Activated CD4-positive, alpha-beta T cell treated with anti-CD3 and anti-CD28 coated beads, Interleukin-2, amount 50 U/mL, for 16 hours (primary cell): ENCODE results near the gene BMP8A.
A peak's percentile ranks its signal among the peaks of the same experiment; 100 is the strongest.
"Not testable (repeated sequence)": the region's sequence is repeated elsewhere in the genome, so short reads cannot be mapped to it uniquely, and the experiment has no call there.

Source experiments
- DNase-seq: peaks from one replicate; pipeline ENCODE4 v3.0.0-alpha.2; 2020

Gene BMP8A

GRCh38 chr1:39491146-39491921, at the start of gene BMP8A:
BMP8A (plus strand) TSS chr1:39491636; CDS start chr1:39491992, 356 bp downstream.
- DNase-seq: peak; percentile 44

DNA sequence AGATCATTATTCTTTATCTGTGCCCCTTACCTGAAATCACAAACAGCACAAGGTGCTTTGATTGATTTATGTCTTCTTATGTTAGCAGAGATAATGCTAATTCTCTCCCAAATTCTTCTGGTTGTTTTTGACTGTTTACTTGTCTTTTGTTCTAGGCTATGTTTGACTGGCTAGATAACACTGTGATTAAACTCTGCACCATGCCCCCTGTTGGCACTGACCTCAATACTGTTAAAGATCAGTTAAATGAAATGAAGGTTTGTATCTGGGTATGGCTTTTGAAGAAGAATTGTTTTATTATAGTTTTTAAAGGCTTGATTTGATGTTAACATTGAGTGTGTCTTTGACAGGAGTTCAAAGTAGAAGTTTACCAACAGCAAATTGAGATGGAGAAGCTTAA, 49.6 kb upstream of the BMP8A start:
- DNase-seq: no peak

- DNase-seq: no peak
Observed at GRCh38 chr1:39445573-39445972, 45.9 kb upstream of the BMP8A start.

DNA sequence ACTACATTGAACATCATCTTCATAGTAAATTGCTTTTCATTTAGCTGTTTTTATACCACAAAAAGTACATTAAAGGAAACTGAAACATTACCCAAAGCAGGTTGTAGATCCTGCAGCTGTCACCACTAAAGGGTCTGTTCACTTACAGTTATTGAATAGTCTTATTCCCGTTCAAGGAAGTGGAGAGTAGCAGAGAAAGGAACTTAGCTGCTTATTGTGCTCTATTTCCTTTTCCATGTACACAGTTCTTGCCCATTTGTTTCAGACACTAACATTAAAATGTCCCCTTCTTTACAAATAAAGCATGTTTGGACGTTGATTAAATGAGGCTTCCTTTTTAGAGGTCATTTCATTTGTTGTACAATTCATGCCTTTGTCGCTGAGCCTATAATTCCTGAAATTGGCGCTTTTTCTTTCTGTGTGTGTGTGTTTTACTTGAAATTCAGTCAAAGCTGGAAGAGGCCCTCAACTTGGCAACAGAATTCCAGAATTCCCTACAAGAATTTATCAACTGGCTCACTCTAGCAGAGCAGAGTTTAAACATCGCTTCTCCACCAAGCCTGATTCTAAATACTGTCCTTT, 44.4 kb upstream of the BMP8A start:
- DNase-seq: no peak

DNA sequence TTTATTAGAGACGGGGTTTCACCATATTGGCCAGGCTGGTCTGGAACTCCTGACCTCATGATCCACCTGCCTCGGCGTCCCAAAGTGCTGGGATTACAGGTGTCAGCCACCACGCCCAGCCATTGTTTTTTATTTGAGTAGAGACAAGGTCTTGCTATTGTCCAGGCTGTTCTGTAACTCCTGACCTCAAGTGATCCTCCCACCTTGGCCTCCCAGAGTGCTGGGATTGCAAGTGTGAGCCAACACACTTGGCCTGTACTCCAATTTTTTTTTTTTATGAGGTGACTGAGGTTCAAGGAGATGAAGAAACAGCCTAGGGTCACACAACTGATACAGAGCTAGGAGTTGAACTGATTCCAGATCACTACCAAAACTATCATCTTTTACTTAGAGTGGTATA, 41.4 kb upstream of the BMP8A start:
- not testable (repeated sequence) for DNase-seq

DNA sequence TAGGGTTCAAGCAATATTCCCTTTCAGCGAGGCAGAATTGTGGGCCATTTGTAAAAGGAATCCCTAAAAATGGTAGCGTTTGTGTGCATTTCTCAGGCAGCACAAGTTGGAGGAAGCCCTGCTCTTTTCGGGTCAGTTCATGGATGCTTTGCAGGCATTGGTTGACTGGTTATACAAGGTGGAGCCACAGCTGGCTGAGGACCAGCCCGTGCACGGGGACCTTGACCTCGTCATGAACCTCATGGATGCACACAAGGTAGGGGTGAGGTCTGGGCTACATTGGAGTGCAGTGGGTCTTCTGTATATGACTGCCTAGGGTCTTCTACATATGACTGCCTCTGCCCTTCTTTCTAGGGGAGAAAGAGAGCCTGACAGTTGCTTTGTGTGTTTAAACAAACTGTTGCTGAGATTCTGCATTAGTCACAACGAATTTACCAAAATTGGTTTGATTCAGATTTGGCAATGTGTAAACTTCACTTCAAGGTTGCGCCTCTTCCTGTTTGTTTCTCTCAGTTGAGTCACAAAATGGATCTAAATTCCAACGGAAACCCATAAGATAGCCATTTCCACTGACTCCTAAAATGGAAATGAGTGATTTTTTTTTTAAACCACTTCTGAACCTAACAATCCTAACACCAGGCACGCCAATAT, 40.4 kb upstream of the BMP8A start:
- no peak for DNase-seq

DNA sequence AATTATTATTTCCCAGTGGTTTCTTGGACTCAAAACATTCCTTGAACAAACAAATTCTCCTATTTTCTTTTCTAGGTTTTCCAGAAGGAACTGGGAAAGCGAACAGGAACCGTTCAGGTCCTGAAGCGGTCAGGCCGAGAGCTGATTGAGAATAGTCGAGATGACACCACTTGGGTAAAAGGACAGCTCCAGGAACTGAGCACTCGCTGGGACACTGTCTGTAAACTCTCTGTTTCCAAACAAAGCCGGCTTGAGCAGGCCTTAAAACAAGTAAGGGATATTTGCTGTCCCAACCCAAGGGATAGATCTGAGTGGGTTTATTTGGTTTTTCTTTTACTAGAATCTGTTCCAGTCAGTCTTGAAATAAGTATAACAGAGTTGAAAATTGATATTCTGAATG, 39.4 kb upstream of the BMP8A start:
- DNase-seq: no peak

GRCh38 chr1:39452540-39452939, 38.9 kb upstream of the BMP8A start:
- no peak for DNase-seq

DNA sequence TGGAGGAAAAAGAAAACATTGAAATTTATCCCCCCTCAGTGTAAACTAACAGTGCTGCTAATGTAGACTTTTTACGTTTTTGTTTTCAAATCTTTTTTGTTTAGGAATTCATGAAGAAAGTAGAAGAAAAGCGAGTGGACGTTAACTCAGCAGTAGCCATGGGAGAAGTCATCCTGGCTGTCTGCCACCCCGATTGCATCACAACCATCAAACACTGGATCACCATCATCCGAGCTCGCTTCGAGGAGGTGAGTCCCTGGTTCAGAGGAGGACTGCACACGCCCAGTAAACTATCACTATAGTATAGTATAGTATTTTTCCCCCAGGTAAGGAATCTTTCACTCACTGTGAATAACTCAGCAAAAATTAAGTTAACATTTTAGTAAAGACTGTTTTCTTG, 37.8 kb upstream of the BMP8A start:
- no peak for DNase-seq

GRCh38 chr1:39458991-39459390, 32.4 kb upstream of the BMP8A start:
- DNase-seq: no peak

- DNase-seq: no peak
Observed at GRCh38 chr1:39462074-39462473, 29.4 kb upstream of the BMP8A start.

GRCh38 chr1:39466413-39467107, 24.9 kb upstream of the BMP8A start:
- no peak for DNase-seq

DNA sequence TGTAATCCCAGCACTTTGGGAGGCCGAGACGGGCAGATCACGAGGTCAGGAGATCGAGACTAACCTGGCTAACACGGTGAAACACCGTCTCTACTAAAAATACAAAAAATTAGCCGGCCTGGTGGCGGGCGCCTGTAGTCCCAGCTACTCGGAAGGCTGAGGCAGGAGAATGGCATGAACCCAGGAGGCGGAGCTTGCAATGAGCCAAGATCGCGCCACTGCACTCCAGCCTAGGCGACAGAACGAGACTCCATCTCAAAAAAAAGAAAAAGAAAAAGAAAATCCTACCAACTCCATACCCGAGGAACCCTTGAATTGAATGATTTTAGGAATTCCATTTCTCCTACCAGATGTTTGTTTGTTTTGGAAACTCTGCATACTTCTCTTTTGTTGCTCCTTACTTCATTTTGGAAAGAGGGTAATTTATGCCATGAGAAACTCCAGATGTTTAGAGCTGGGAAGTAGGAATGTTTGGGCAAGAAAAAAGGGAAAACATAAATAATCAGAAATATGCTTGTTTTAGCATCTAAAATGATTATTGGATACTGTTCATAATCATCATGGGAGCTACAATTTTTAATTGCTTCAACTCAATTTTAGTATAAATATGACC, 24.2 kb upstream of the BMP8A start:
- DNase-seq: not testable (repeated sequence)

DNA sequence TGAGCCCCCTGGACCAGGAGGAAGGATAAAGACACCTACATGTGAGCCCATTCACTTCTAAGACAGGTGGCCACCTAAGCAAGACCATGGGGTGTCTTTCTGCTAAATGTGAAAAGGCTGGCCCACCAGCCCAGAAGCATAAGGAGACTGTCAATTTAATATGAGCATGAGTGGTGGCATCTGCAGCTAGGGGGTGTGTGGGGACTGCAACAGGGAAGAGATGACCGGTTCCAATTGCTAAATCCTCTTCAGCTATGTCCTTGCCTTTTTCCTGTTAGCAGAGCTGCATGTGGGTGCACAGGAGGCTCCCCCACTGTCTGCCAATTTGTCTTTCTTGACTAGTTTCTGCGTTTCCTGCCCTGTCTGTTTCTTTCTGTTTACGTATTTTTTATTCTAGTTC, 22.3 kb upstream of the BMP8A start:
- DNase-seq: no peak

DNA sequence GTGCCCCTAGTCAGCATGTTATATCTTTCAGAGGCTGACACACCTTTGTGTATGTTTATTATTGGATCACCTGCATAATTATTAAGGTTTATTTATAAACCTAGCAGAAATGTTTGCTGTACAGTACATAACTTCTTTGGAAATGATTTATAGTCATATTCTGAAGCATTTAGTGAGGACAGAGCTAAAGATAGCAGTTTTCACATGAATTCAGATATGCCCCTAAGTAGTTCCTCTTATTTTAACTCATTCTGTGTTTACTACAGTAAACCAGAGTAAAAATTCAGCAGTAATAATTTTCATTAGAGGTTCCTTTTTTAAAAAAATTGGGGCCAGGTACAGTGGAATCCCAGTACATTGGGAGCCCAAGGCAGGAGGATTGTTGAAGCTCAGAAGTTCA, 21.4 kb upstream of the BMP8A start:
- DNase-seq: no peak

DNA sequence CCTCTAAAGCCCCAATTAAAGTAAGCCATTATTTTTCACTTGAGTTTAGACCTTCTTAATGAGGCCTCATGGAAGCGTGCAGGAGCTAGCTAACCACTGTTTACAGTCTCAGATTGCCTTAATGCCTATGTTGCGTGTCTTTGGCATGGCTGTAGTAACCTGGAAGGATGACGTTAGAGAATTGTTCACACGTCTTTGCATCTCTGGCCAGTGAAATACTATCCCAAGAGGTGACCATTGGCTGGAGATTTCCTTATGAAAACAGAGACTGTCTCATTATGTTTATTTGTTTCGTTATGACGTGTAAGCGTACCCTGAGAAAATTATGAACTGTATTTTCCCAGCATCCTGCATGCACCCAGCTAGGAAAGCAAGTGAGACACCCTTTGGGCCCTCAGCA, 18.6 kb upstream of the BMP8A start:
- no peak for DNase-seq

DNA sequence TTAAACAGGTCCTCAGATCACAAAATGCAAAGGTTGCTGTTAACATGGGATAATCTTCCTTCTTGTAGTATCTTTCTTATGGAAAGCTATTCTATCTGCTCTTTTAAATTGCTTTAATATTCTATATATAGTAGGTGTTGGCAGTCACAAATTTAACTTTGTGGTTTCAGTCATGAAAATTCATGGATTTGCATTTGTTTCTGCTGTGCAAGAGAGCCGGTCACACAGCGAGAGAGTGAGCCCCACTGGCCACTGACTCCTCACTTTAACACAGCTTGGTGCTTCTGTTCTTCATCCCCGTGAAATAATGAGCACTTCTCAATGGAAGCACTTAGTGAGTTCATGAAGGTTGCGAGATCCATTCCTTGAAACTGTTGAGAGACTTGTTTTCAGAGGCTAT, 18.1 kb upstream of the BMP8A start:
- DNase-seq: no peak

GRCh38 chr1:39474810-39475209, 16.6 kb upstream of the BMP8A start:
- no peak for DNase-seq

DNA sequence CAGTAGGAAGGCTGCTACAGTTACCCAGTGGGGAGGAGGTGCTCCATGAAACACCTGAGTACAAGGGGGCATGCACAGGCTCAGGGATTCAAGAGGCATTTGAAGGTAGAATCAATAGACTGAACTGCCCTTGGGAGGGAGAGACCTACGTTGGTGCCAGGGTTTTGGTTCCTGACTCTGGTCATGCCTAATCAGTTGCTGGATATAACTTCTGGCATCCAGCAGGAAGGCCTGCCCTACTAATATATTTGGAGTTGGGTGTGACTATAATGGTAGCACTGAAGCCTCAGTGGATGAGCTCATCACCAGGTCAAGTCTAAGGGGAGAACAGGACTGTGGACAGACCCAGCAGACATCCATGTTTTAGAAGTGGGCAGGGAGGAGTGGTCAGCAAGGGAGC, 15.9 kb upstream of the BMP8A start:
- DNase-seq: not testable (repeated sequence)

DNA sequence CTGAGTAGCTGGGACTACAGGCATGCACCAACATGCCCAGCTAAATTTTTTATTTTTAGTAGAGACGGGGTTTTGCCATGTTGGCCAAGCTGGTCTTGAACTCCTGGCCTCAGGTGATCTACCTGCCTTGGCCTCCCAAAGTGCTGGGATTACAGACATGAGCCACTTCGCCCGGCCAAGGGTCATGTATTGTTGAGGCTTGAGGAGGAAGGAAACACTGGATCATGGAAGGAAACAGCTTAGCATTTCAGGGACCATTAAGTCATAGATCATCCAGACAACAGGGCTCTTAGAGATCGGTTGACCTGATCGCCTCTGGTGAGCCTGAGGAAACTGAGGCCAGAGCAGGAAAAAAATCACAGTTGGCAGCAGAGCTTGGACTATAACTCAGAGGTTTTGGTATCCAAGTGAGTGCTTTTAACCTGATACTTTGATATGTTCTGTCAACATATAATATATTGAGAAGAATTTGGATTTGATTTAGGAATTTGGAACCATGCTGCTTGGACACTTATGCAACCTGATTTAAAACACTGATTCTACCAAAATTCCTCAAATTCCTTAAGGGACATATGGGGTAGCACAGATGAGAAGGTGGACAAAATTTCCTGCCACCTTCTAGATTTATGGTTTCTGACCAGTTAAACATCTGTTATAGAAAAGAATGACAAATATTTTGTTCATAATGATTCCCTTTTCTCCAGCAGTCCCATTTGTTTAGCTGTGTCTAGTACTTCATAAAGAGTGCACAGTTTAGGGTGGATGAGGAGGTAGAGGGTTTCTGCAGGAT, 13.1 kb upstream of the BMP8A start:
- DNase-seq: no peak

- no peak for DNase-seq
Observed at GRCh38 chr1:39481289-39481688, 10.1 kb upstream of the BMP8A start.

- no peak for DNase-seq
Observed at GRCh38 chr1:39483276-39483675, 8.2 kb upstream of the BMP8A start.
